HG02938 (cell line): ENCODE measurements around the gene SSH2.
"Not testable (repeated sequence)": the region's sequence is repeated elsewhere in the genome, so short reads cannot be mapped to it uniquely, and the experiment has no call there.

Experiments used
- ATAC-seq: cut with Tn5 transposase; IDR thresholded peaks from one replicate; pipeline ENCODE4 v1.9.1; 2021; ENCODE audit warnings: mild to moderate bottlenecking, moderate library complexity; ENCODE audit not compliant: unreplicated experiment

Gene SSH2

DNA sequence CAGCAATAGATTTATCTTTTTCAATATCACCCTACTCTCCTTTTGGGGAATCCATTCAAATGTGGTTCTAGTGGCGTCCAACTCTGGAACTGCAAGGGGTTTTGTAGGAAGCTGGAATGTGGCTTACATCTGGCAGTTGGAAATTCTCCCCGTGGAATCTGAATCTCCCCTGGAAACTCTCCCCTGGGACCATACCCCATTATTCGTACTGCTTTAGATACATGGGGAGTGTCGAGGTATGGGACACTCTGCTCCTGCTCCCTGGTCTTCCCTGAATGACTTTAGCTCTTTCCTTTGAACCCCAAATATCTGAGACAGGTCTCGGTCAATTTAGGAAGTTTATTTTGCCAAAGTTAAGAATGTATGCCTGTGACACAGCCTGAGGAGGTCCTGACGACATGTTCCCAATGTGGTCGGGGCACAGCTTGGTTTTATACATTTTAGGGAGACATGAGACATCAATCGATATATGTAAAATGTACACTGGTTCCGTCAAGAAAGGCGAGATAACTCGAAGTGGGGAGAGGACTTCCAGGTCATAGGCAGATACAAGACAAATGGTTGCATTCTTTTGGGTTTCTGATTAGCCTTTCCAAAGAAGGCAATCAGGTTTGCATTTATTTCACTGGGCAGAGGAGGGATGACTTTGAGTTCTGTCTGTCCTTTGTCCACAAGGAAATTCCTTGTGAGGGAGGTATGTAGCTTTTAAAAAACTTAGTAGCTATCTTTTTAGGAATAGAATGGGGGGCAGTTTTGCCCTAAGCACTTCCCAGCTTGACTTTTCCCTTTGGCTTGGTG lies 218.2 kb downstream of the SSH2 start:
- no peak for ATAC-seq

DNA sequence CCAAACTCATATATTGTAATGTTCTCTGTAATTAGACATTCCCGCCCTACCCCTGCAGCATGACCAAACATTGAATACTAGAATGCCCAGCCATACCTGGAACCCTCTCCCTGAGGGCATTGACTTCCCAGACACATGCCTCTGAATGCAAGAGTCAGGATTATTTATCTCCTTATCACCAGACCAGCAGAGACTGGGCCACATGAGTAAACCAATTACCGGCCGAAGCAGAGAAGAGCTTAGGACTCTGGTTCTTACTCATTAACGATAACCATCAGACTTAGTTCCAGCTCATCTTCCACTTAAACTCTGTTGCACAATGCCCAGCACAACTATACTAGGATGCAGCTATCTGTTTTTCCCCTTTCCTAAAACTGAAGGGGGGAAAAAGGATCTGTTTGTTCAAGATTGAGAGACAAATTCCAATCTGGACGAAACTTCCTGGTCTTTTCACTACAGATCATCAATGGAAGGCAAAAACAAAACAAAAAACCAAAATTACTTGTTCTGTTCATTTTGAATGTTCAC lies 219.1 kb downstream of the SSH2 start:
- no peak for ATAC-seq

GRCh38 chr17:29710520-29710884 lies 219.5 kb downstream of the SSH2 start:
- ATAC-seq: no peak

- no peak for ATAC-seq
Measured at GRCh38 chr17:29709866-29710519, 220.0 kb downstream of the SSH2 start.

- ATAC-seq: no peak
Measured at GRCh38 chr17:29707212-29707571, 222.8 kb downstream of the SSH2 start.

DNA sequence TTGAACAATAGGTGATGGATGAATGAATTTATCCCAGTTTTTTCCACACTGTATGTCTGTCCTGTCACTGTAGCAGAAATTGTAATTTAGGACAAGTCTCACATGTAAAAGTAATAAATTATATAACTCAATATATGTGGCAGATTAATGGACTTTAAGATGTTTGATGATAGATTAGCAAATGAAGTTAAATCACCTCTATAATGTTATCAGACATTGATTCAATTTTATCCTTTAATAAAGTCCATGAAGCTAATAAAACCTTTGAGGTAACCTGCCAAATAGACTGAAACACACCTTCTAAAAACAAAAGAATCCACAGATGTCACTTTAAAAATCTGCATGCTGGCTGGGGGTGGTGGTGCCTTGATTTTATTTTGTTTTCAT lies 224.0 kb downstream of the SSH2 start:
- ATAC-seq: no peak

DNA sequence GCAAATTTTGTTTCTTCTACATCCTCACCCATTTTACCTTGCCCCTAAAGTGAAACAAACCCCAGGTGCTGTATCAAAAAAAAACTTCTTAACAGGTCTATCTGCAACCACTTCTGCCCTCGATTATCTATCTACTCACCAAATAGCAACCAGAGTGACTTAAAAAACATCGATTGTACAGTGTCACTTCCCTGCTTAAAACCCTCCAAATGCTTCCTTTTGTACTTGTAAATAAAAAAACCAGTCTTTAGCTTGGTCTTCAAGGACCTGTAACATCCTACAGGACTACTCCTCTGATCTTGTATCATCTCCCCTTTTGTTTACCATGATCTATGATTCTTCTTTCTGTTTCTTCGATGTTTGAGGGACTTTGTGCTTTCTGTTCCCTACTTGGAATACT lies 224.6 kb downstream of the SSH2 start:
- no peak for ATAC-seq

- no peak for ATAC-seq
Measured at GRCh38 chr17:29699283-29699682, 230.7 kb downstream of the SSH2 start.

- ATAC-seq: no peak
Measured at GRCh38 chr17:29698837-29699236, 231.2 kb downstream of the SSH2 start.

DNA sequence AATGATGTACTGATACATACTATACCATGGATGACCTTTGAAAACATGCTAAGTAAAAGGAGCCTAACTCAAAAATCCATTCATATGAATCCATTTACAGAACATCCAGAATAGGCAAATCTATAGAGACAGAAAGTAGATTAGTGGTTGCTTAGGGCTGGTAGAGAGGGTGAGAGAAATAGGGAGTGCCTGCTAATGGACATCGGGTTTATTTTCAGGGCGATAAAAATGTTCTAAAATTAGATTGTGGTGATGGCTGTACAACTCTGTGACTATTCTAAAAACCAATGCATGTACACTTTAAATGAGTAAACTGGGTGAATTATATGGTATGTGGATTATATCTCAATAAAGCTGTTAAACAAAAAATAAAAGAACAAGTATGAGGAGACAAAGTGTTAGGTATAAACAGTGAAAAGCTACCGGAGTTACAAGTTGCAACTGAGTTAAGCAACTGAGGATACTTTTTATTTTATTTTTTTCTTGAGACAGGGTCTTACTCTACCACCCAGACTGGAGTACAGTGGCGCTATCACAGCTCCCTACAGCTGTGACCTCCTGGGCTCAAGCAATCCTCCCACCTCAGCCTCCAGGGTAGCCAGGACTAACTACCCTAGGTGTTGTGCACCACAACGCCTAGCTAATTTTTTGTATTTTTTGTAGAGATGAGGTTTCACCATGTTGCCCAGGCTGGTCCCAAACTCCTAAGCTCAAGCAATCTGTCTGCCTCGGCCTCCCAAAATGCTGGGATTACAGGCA lies 231.8 kb downstream of the SSH2 start:
- ATAC-seq: no peak

DNA sequence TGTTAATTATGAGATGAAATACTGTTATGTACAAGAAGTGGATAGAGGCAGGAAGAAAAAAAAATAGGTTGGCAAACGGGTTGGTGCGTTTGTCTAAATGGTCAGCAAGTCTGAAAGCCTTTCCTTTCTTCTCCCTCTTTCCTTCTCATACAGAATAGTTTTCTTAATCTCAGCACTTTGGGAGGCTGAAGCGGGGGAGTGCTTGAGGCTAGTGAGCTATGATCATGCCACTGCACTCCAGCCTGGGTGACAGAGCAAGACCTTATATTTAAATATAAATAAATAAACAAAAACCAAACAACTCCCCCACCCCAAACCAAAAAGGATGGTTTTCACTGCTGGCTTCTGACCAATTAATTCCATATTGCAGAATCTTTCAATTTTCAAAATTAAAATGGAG lies 232.7 kb downstream of the SSH2 start:
- no peak for ATAC-seq

- ATAC-seq: no peak
Measured at GRCh38 chr17:29694918-29695563, 235.0 kb downstream of the SSH2 start.

DNA sequence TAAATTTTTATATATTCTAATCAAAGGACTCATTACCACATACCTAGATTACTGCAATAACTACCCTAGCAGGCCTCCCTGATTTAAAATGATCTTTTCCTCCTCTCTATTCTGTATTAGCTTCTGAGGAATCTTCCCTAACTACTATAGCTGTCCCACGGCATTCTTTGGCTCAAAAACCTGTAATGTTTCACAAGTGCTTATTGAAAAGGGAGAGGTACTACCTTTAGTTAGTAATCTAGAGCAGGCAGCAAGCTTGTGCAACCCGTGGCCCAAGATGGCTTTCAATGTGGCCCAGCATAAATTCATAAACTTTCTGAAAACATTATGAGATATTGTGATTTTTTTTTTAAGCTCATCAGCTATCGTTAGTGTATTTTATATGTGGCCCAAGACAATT lies 236.3 kb downstream of the SSH2 start:
- ATAC-seq: no peak

GRCh38 chr17:29687596-29687995 lies 242.4 kb downstream of the SSH2 start:
- no peak for ATAC-seq

DNA sequence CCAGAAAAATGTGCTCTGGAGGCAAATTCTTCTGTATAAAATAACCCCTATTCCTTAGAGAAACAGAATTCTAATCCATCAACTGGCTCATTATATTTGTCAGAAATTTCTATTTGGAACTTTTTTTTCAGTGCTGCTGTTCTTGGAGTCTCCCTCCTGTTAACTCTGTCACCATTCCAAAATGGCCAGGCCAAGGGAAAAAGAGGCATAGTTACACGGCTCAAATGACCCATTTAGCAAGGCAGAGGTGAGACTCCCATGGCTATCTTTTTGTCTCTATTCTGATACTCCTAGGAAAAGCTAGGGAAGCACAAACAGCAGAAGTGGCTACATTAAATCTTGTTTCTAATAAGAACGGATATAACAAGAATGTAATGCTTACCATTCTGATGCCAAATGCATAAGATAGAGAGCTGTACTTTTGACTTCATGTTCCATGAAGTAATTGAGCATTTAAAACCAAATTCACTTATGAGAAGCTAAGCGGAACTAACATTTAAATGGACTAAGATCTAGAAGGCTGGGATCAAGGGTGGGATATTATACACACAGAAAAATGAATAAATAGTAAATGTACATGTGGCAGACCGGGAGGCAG lies 242.9 kb downstream of the SSH2 start:
- ATAC-seq: no peak

GRCh38 chr17:29683481-29683880 lies 246.5 kb downstream of the SSH2 start:
- ATAC-seq: no peak

DNA sequence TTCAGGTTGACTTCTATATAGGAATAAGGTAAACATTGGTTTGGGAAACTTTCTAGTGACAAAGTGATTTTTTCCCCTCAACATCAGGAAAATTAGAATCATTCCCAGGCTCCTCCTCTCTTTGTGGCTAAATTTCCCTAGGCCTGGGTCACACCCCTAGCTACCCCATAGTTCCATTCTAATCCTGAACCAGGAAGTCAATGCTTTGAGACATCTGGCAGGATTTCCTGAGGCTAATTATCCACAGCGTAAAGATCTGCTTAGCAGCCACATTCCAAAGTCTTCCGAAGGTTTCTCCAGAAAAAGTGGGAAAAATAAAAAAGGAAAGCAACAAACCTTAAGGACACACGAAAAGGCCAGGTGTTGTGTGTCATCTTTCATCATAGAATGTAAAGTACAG lies 247.0 kb downstream of the SSH2 start:
- no peak for ATAC-seq

- no peak for ATAC-seq
Measured at GRCh38 chr17:29682054-29682453, 248.0 kb downstream of the SSH2 start.

GRCh38 chr17:29677824-29678223 lies 252.2 kb downstream of the SSH2 start:
- no peak for ATAC-seq

- no peak for ATAC-seq
Measured at GRCh38 chr17:29677221-29677791, 252.7 kb downstream of the SSH2 start.

DNA sequence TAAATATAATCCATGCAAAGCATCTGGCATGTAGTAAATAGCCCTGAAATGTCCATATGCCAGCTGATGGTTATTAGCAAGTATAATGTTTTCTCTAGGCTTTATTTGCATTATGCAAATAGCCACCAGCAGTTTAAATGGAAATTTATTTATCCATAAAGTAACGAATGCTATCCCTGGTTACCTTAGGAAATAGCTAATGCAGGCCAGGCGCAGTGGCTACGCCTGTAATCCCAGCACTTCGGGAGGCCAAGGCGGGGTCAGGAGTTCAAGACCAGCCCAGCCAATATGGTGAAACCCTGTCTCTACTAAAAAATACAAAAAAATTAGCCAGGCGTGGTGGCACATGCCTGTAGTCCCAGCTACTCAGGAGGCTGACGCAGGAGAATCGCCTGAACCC lies 254.1 kb downstream of the SSH2 start:
- ATAC-seq: not testable (repeated sequence)
